G401.6 (cell line): Measurements from ENCODE around the gene KCNV2.
A peak's percentile ranks its signal among the peaks of the same experiment; 100 is the strongest.
"Not testable (repeated sequence)": the region's sequence is repeated elsewhere in the genome, so short reads cannot be mapped to it uniquely, and the experiment has no call there.

Source experiments
- FAIRE-seq: peaks from 2 replicates; lab custom pipeline; 2012; peaks lifted over from hg19 to GRCh38; lab: Jason Lieb, UNC

KCNV2 gene

DNA sequence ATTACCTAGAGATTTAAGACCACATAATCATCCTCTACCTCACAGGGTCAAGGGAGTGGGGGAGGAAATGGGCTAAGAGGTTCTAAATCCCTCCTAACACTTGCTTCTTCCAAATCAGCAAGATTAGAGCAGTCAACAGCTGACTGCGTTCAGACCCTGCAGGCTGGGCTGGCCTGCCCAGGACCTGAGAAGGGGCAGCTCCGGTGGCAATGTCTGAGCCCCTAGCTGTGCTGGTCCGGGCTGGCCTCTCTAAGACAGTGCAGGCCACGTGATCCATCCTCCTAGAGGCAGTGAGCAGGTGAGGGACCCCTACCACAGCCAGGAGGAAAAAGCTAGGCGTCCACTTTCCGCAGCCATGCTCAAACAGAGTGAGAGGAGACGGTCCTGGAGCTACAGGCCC lies at the start of gene KCNV2:
KCNV2 (plus strand) TSS at position 126 of the 400 bp plus-strand sequence; CDS start at position 356, 230 bp downstream.
- FAIRE-seq: no peak

DNA sequence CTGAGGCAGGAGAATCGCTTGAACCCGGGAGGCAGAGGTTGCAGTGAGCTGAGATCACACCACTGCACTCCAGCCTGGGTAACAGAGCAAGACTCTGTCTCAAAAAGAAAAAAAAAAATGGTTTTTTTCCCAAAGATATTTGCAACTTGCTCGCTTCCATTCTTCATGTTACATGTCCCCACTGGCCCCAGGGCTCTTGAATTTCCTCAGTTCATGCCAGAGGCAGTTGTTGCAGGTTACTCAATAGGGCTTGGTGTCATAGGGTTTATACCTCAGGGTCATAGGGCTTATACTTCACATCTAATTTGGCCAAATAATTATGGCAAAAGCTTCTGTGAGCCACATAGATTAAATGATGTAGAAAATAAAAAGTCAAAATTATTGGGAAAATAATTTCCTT lies 44.1 kb upstream of the KCNV2 start:
- no peak for FAIRE-seq

DNA sequence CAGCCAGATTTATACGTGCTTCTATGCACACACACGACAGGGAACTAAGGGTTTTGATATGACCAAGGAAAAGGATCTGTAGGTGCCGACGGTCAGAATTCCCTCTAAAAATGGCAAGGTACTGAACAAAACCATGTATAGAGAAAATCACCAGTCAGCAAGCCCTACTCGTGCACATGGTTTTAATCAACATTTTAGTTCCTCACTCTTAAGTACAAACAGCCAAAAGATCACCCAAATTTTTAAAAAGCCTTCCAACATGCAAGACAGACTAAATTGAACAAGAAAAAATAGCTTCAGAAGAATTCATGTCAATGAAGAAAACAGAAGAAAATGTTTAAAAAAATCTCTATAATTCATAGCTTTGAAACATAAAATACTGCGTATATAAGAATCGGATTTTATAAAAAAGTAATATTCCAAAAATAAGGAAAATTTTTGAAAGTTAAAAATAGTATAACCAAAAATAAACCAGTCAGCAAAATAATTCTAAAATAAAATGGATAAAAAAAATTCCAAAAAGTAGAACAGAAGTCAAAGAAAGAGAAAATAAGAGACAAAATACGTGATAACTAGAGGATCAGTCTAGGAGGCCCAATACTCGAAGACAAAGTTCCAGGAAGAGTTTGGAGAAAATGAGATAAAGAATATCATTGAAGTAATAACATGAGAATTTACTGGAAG lies 43.0 kb upstream of the KCNV2 start:
- peak; percentile 90 for FAIRE-seq

DNA sequence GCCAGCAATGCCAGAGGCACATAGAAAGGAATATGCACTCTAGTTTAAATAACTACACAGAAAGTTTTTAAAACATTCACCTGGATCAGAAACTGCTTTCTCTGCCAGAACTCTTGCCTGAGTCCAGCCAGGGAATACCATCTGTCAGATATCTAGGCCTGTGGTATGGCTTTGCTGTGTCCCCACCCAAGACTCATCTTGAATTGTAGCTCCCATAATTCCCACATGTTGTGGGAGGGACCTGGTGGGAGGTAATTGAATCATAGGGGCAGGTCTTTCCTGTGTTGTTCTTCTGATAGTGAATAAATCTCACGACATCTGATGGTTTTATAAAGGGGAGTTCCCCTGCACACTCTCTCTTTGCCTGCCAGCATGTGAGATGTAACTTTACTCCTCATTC lies 41.5 kb upstream of the KCNV2 start:
- no peak for FAIRE-seq

DNA sequence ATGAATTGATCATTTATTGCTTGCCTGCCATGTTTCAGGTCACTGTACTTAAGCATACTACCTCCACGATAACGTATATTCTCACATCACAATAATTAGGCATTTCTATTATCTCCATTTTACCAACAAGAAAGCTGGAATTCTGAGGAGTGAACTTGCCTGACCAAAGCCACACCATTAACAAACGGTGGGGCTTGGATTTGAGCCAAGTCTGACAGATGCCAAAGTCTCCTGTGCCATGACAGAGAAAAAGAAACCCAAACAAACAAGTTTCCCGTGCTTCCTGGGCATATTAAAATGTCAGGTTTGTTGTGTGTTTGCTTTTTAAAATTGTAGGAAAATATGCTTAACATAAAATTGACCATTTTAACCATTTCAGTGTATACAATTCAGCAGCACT lies 40.8 kb upstream of the KCNV2 start:
- FAIRE-seq: no peak

DNA sequence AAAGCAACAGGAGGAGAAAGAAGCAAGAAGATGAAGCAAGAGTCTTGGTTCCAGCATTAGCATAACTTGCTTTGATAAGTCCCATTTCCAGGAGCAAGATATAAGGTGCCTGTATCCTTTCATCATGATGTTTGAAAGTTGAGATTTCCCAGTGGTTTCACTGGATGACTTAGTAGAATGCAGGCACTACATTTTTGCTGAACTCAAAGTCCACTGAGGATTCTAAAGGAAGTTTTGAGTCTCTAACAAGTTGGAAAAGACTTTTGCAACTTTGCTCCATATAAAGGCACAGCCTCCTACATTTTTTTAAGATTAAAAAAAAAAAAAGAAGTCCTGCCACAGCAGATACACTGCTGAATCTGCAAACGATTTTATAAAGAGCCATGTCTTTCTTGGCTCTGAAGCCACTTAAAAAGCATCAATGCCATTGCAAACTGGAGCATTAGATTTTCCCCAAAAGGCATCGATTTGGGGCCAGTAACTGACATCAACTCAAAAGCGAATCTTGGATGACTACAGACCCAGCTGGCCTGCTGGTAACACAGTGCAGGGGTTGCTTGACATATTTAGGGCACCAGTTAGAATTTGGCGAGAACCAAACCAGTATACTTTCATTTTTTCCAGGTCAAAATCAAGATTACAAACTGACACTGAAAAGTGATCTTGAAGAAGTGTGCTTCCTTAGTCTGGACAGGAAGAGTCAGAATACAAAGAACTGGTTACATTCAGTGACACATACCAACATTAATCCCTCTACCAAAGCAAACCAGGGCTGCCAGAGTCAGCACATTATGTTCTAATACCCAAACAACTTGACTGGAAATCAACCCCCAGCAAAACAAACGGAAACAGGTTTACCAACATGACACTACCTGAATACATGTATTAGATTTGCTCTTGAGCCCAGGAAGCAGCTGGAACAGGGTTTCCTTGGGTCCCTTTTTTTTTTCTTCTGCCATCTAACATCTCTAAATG lies 39.1 kb upstream of the KCNV2 start:
- no peak for FAIRE-seq

DNA sequence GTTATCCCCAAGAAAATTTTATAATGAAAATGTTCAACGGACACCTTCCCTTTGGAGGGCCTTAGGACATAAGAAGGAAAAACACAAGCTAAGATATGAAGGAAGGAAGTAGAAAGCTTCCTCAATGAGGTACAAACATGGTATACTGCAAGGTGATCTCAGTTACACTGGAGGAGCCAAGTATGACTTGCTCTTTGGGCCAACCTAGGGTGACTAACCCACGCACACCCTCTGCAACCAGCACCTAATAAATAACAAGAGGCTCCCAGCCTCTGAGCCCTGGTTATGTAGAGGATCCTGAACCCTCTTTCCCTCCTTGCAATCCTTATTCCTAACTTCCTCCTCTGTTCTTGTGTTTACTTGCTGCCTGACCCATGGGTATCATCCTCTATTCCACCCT lies 38.3 kb upstream of the KCNV2 start:
- FAIRE-seq: no peak

DNA sequence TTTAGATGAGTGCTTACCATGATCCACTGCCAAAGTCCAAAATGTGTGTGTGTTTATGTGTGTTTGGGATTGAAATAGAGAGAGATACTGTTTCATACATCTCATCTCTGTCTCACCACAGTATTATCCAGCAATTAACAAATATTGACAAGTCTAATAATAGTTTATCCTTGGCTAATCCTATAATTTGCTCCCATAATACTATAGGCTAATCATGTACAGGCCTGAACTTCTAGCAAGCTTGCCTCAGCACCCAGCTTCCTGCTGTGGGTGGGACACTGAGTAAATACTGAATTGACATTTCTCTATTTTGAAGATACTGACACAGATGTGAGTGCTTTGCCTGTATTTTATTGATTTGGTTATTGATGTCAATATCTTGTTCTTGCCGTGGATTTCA lies 35.3 kb upstream of the KCNV2 start:
- no peak for FAIRE-seq

DNA sequence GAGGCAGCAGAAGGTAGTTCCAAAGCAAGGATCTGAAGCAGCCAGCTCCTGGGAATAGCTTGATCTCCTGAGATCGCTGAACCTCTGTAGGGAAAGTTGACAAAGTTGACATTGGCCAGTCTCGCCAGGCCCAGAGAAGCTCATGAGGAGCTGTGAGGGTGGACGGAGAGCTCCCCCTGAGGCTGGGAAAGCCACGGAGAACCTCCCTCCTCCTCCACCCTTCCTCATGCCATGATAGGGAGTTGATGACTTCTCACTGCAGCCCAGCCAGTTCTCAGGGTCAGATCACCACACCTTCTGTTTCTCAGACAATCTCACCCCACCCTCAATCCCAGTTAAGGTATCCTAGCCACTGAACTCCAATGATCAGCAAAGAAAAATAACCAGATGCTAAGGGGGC lies 30.4 kb upstream of the KCNV2 start:
- FAIRE-seq: no peak

DNA sequence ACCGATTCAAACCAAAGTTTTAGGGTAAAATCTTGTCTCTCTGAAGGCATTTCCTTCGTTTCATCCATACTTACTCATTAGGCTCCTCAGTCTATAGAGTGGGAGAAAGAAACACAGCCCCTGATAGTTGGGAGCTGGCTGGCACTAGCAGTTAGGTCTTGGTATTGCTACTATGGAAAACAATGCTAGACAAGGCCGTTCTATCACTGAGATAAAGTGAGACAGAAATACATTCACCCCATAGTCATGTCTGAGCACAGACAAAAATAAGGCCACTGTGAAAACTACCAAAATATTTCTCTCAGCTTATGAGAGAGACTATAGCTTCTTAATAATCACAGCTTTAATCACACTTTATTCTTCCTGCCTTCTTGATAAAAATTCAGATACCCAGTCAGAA lies 28.7 kb upstream of the KCNV2 start:
- FAIRE-seq: no peak

DNA sequence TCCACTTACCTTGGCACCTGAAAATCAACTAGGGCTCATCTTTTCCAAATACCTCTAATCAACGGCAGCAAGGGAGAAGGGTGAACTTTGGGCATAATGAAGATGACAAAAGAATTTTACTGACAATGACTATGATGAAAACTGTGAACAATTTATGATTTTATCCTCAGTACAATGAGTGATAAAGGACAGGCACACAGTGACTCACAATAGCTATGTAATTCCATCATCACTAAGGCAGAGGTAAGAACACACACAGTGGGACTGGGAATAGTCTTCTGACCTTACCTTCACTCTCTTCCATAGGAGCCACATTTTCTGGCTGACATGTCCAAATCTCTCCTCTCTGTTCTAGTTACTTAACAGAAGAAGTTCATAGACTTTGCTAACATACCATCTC lies 26.1 kb upstream of the KCNV2 start:
- FAIRE-seq: no peak

DNA sequence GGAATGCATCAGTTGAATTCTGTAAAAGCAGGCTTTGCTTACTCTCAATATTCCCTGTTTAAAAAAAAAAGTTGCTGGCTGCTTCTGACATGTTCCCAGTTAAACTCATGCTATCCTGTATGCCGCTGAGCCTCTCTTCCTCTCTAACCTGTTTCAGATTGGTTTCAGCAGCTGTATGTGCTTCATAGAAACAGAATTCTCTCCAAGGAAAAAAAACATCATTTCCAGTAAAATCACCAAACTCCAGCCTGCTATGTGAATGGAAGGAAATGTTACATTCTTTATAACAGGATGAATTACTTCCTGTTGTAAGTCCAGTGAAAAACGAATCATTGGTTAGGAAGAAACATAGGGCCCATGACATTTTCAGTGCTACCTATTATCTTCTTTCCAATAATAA lies 25.7 kb upstream of the KCNV2 start:
- FAIRE-seq: no peak

DNA sequence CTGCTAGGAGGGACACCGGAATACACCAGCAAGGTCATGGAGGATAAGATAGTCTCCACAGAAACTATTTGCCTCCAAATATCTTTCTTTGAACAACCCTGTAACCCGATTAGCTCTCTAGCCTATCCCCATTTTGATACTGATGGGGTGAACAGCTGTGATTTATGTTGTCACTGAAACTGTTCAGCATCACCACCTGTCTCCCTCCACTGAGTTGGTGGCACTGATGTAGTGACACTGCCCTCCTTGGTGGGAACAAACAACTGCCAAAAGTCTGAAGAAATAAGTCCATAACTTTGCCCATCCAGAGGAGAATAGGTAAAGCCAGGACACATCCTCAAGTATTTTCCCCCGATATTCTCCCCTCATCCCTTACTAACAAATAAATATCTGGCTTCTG lies 24.3 kb upstream of the KCNV2 start:
- no peak for FAIRE-seq

DNA sequence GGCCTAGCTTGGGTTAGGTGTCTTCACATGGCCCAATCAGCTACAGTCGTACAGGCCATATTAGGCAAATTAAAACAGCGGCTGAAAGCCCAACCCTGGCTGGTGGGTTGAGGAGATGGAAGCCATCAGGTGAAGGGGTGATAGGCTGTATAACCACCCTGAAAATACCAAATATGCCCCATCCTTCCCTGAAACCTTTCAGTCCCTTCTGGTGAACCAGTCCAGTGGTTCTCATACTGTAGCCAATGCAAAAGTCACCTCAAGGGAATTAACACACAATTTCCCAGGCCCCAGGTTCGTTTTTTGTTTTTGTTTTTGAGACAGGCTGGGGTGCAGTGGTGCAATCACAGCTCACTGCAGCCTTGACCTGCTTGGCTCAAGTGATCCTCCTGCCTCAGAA lies 19.8 kb upstream of the KCNV2 start:
- FAIRE-seq: no peak

DNA sequence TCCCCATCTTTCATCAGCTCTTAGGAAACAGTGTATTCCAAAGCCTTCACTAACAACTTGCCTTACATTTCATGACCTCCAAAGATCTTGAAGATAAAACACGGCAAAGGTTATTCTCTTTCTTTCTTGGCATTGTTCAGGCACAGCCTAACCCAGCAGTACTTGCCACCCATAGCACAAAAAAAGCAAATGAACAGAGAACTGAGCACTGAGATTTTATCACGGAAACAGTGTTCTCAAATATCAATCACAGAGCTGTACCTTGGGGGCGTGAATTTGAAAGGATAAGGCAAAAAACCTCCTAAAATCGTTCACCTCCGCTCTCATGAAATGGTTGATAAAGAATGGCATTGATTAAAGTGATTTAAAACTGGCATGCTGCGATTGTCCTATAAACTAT lies 16.9 kb upstream of the KCNV2 start:
- FAIRE-seq: no peak

DNA sequence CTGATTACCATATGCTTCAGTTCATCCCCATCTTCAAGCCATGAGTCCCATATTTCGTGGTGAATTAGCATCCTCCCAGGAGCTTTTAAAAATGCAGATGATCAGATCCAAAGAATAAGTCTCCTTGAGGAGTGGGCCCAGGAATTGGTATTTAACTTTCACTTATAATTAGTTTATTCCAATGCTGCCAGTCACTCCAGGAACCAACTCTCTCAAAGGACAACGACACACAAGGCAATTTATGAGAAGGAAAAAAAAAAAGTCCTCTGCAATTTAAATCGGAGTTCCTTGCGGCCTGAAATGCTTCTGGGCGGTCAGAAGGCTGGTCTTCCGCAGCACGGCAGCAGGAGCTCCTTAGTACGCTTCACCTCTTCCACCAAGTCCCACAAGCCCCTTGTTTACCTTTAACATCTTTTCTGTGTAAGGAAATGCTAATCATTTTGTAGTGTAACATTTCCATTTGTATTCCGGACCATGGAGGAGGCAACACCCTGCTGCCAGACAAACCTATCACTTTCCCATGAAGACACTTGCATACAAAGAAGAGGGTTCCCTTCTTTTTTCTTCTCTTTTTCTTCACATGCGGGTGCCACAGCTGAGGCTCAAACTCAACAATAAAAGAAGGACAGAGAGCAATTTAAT lies 16.3 kb upstream of the KCNV2 start:
- FAIRE-seq: no peak

DNA sequence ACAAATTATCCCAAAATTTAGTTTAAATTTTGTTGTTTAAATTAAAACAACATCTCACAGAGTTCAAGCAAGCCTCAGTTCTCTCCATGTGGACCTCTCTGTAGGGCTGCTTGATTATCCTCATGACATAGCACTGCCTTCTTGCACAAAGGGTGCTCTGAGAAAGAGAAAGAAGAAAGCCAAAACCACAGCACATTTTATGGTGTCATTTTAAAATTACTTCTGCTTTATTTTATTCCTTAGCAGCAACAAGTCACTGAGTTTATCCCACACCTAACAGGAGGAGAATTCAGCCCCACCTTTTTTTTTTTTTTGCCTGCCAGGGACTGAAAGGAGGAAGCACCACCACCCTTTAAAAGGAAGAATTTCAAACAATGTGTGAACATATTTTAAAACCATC lies 12.8 kb upstream of the KCNV2 start:
- no peak for FAIRE-seq

DNA sequence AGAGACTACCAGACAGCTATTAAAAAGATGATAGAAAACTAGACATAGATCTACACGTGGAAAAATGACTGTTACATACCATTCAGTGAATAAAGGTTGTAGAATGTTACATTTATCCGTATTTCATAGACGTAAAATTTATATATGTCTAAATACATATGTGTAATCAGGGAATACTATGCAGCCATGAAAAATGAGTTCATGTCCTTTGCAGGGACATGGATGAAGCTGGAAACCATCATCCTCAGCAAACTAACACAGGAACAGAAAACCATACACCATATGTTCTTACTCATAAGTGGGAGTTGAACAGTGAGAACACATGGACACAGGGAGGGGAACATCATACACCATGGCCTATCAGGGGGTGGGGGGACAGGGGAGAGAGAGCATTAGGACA lies 10.1 kb upstream of the KCNV2 start:
- not testable (repeated sequence) for FAIRE-seq

DNA sequence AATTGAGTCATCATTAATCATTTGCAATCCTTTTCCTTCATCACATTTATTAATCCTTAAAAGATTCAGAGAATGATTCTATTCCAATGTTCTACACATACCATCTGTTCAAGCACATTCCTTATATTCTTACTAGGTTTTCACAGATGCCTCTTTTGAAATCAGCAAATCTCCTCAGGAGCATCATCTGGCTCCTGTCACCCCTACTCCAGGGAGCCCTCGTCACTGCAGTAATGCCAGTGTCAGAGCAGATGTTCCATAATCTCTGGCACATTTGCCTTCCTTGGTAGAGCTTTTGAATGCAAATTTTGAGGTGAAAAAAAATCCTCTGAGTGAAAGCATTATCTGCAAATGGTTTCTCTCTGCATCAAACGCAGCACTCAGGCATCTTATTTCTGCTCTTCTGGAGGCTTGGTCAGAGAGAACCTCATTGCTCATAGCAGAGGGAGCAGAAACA lies 7.6 kb upstream of the KCNV2 start:
- no peak for FAIRE-seq

DNA sequence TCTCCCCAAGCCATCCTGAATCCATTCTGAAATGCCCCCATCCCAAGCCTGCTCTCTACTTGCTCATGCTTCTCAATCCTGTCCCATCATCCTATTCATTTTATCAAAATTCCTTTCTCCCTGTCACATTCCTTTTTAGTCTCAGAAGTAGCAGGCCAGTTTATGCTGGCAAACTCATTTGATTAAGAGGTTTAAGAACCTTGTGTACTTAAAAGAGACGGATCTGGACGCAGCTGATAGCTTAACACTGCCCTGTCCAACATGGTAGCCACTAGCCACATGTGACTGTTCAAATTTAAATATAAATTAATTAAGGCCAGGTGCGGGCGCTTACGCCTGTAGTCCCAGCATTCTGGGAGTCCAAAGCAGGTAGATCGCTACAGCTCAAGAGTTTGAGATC lies 5.6 kb upstream of the KCNV2 start:
- FAIRE-seq: no peak

DNA sequence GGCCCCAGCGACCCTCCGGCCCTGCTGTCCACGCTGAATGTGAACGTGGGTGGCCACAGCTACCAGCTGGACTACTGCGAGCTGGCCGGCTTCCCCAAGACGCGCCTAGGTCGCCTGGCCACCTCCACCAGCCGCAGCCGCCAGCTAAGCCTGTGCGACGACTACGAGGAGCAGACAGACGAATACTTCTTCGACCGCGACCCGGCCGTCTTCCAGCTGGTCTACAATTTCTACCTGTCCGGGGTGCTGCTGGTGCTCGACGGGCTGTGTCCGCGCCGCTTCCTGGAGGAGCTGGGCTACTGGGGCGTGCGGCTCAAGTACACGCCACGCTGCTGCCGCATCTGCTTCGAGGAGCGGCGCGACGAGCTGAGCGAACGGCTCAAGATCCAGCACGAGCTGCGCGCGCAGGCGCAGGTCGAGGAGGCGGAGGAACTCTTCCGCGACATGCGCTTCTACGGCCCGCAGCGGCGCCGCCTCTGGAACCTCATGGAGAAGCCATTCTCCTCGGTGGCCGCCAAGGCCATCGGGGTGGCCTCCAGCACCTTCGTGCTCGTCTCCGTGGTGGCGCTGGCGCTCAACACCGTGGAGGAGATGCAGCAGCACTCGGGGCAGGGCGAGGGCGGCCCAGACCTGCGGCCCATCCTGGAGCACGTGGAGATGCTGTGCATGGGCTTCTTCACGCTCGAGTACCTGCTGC lies 839 bp downstream of the KCNV2 start:
- FAIRE-seq: no peak

DNA sequence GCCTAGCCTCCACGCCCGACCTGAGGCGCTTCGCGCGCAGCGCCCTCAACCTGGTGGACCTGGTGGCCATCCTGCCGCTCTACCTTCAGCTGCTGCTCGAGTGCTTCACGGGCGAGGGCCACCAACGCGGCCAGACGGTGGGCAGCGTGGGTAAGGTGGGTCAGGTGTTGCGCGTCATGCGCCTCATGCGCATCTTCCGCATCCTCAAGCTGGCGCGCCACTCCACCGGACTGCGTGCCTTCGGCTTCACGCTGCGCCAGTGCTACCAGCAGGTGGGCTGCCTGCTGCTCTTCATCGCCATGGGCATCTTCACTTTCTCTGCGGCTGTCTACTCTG lies 1.4 kb downstream of the KCNV2 start:
- no peak for FAIRE-seq
